Left forelimb (tissue), 1 donor: Measurements from ENCODE around the gene F12.
"Not testable (repeated sequence)": the region's sequence is repeated elsewhere in the genome, so short reads cannot be mapped to it uniquely, and the experiment has no call there.

Source experiments
- DNase-seq: peaks from one replicate; pipeline ENCODE4 v3.0.0-alpha.2; 2018; ENCODE audit warnings: low spot score

Gene F12

DNA sequence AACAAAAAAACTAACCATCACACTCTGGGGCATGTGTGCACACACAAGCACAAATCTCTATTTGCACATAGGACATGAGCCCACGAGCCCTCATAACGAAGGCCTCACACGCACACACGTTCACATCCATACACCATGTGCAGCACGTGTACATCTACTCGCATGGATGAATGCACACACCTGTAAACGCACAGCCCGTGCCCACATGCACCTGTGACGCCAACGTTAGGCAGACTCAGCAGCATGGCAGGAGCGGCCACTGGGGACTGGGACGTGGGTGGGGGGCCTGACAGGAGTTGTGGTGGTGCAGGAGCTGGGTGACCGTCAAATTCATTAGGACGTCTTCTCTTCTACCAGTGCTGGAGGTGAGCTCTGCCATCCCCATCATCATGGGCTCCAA lies 22.0 kb downstream of the F12 start:
- DNase-seq: no peak

DNA sequence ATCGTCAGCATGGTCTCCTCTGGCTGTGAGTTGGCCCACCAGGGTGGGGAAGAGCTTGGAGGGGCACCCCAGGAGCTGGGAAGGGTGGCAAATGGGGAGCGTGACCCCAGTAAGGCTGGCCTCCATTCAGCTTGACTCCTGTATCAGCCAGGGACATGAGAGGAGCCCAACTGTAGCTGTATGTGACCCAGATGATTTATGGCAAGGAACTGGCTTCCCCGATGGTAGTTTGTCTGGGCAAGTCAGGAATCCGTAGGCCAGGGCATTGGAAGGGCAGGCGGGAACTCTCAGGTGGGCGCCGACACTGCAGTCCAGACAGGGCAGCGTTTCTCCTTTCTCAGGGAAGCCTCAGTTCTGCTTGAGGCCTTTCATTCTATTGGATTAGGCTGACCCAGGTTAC lies 22.8 kb downstream of the F12 start:
- DNase-seq: no peak

DNA sequence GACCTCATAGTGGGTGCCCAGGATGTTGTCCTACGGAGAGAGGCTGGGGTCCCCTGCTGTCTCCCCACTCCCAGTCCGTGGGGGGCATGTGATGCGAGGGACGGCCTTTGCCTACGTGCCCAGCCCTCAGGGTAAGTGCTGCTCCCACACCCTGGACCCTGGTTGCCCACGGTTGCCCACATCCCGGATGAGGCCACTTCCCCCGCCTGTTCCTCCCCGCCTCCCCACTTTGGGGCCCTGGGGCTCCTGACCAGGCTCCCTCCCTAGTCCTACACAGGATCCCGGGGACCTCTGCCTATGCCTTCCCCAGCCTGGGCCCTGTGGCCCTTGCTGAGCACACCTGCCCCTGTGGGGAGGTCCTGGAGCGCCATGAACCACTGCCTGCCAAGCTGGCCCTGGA lies 23.6 kb downstream of the F12 start:
- no peak for DNase-seq

DNA sequence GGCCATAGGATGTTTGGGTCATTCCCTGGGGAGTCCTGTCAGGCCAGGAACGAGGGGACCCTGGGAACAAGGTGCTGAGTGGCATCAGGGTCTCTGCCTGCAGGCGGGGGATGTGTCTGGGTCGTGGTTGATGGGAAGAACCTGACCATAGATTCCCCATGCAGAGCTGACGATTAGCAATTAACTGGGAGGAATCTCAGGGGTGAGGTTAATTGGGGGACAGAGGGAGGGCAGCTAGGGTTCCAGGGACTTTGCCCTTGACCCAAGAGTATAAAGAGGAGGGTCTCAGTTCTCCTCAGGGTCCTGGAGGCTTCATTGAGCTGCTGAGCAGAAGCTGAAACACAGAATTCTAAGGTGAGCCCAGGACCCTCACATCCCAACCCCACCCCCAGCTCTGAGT lies 25.2 kb downstream of the F12 start, which contains the start of gene SLC34A1:
TSS of gene SLC34A1 (plus strand) at position 301 of the 400 bp plus-strand sequence. CDS start 1,308 bp downstream, outside the sequence.
- no peak for DNase-seq

DNA sequence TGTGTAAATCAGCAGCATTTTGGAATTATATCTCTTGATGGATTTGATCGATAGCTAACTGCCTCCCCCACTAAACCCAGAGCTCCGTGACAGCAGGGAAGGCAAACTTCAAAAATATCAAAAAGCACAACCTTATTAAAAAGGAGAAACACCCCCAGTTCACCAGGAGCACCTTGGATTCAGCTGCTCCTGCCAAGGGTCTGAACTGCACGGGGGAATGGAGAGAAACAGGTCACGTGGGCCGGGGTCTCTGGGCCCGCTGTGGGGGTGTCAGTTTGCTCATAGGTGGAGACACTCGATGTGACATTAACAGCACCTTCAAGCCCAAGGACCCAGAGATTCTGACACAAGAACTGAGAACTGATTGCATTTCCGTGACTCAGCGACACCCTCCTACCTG lies 26.2 kb downstream of the F12 start:
- no peak for DNase-seq

DNA sequence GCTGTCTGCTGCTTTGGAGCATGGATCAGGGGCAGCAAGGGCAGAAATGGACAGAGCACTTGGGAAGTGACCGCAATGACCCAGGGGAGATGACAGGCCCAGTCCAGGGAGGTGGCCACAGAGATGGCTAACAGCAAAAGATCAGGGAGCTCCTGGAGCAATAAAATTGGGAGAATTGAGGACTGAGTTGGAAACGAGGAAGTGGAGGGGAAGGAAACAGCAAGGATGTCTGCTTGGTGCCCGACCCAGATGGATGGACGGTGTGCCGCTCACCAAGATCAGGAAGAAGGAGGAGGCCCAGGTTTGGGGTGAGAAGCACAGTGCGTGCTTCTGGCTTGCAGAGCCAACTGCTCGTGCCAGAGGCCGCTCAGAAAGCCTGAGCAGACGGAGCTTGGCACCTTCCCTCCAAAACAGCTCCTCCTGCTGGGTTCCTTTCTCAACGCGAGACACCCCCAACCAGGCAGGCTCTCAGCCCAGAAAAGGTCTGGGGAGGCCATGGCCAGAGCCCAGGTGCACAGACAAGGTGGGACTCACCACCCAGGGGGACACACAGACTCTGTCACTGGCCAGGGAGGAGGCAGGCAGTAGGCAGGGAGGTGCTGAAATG lies 26.8 kb downstream of the F12 start:
- DNase-seq: no peak

DNA sequence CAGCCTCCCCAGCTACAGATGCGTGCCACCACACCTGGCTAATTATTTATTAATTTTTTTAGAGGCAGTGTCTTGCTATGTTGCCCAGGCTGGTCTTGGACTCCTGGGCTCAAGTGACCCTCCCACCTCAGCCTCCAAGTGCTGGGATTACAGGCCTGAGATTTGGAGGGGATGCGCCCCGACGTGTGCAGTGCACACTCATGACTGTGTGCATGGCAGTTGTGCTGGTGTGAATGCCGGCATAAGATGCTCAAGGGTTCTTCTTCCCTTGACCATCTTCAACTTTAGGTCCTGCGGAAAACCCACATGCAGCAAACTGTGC lies 28.6 kb downstream of the F12 start:
- no peak for DNase-seq

DNA sequence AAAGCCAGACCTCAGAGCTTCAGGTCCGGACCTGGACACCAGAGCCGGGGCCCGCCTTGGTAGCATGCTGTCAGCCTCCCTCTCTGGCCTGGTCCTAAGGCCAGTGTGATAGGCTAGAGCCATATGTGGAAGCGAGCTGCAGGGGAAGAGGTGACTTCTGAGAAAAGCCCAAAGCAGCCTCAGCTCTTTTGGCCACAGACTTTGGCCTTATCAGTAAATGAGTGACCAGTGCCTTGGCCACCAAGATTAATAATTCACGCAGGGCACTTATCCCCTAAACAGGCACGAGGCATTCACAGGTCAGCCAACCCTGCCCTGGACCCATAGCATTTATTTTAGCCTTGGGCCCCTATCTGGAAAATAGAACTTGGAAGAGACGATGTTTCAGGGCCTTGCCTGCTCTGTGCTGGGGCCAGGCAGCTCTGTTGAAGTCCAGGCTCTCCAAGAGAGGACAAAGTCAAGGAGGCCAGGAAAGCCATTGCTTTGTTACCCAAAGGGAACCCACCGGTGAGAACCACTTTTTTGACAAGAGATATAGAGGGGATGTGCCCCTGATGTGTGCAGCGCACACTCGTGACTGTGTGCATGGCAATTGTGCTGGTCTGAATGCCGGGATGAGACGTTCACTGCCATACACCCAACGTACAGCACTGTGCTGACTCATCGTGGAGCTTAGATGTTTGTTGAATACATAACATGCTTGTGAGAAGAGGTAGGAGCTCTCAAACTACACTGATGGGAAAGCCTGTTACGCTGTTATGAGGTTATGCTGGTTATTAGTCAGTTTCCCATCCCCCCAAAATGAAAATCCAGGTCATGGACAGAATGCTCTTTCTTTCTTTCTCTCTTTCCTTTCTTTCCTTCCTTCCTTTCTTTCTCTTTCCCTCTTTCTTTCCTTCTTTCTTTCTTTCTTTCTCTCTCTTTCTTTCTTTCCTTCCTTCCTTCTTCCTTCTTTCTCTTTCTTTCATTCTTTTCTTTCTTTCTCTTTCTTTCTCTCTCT lies 30.2 kb downstream of the F12 start:
- DNase-seq: no peak

DNA sequence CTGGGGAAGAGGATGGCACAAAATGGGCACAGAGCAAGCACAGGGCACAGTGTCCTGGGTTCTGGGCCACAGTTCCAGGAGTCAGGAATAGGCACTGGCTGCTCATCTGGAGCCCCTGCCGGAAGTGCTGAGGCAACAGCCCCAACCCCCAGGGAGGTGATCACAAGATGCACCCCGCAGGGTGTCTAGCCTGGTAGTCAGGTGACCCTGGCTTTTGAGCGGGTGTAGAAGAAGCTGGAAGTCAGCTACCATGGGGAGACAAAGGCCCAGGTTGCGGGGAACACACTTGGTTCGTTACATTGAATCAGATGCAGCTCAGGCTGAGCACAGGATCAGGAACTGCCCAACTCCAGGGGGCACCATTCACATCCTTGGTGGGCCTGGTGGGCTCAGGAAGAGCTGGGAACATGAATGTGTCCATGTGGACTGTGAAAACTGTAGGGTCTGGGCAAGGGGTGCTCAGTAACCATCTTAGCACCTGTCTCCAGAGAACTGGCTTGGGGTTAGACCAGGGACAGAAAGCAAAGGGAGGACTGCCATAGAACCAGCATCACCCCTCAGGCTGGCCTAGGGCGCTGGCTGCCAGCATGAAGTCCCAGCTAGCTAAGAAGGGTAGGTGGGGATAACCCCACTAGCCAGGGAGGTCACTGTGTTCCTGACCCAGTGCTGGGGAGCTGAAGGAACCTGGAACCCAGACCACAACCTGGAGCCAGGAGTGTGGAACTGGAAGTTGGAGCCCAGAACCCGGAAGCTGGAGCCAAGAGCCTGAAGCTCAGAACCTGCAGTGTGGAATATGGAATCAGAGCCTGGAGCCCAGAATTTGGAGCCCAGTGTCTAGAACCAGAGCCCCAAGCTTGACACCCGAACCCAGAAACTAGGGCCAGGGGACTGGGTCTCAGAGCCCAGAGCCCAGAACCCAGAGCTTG lies 31.2 kb downstream of the F12 start:
- DNase-seq: no peak

DNA sequence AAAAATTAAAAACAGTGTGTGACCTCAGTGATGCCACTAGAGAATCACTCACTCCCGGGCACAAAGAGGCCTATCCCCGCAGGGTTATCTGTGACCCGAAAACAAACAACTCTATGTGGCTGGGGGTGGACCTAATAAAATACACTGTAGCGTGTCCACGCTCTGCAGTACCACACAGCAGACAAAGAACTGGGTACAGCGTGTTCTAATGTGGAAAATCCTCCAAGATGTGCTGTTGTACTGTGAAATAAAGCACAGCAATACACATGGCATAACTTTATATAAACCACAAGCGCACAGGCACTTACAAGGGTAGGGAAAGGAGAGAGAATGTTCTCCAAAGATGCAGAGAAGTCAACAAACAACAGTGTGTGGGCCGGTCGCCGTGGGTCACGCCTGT lies 33.3 kb downstream of the F12 start:
- no peak for DNase-seq

DNA sequence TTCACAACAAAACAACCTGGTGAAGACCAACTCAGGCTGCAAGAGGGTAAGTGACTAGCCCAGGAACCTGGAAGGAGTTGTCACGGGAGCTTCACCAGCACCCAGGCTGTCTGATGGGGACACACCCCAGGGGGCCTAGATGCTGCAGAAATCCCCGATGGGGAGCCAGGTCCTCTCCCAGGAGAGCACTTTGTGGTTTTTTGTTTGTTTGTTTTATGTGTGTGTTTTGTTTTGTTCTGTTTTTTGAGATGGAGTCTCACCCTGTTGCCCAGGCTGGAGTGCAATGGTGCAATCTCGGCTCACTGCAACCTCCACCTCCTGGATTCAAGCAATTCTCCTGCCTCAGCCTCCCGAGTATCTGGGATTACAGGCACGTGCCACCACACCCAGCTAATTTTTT lies 33.8 kb downstream of the F12 start:
- not testable (repeated sequence) for DNase-seq

DNA sequence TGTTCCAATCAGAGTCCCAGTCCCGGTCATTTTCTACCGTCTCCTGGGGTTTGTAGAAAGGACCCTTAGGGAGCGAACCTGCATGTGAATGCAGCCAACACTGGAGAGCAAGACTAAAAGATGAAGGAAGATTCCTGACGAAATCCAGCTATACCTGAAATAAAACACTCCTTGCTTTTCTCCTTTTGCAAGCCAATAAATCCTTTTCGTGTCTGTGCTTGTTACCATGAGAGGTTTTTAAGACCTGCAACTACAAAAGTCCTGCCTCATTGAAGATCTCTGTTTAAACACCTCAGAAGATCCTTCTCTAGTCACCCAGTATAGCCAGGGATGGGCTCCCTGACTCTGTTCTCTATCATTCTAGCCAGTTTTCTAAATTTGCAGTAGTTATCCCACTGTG lies 35.2 kb downstream of the F12 start:
- DNase-seq: no peak

DNA sequence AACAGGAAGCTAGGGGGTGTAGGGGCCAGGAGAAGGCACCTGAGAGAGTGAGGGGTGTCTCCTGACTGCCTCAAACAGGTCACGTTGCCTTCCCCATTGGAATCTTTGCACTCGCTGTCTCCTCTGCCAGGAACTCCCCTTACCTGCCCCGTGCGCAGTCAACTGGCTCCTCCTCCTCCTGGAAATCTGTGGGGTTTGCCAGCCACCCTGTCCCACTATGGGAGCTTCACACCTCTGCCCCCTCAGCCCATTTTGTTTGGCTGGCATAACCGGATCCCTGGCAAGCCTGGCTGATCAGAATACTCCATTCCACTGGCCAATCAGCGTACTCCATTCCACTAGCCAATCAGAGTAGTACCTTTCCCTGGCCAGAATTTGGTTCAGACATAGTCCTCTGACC lies 35.6 kb downstream of the F12 start:
- no peak for DNase-seq

DNA sequence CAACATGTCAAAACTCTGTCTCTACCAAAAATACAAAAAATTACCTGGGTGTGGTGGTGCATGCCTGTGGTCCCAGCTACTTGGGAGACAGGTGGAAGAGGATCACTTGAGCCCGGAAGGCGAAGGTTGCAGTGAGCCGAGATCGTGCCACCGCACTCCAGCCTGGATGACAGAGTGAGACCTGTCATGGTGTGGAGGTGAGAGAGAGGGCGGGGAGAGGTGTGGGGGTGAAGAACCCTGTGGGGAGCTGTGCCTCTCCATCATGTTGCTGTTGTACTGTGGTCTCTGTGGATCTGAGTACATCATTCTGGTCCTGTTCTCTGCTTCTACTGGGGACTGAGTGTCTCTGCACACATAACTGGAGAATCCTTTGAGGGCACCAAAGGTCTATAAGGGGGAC lies 36.5 kb downstream of the F12 start:
- no peak for DNase-seq

DNA sequence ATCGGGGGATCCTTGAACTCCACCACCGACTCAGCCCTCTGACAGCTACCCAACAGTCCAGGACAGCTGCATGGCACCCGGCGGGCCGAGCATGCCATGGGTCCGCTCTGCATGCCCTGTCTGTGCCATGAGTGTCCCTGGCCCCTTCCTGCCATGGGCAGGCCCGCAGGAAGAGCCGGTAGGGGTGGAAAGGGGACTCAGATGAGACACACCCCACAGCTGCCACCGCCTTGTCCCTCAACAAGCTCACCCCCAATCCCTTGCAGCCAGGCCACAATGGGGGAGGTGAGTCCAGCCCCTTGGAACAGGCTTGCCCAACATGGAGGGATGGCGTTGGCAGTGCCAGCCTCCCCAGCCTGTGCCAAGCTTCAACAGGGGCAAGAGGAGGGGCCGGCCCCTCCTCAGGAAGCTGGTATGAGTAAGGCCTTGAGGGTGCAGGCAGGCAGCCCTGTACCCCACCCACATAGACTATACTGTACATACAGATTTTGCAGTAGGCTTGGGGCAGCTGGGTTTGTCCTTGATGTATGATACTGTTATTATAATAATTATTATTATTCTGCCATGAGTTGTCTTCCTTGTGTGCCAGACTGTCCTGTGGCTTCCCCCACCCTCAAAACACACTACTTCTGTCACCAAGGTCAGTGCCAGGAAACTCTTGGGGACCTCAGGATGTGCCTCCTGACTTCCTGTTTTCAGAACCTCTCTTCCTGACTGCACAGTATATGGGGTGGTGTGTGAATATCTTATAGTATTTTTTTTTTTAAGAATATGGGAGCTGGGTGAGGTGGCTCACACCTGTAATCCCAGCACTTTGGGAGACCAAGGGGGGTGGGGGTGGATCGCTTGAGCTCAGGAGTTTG lies 37.1 kb downstream of the F12 start:
- no peak for DNase-seq

DNA sequence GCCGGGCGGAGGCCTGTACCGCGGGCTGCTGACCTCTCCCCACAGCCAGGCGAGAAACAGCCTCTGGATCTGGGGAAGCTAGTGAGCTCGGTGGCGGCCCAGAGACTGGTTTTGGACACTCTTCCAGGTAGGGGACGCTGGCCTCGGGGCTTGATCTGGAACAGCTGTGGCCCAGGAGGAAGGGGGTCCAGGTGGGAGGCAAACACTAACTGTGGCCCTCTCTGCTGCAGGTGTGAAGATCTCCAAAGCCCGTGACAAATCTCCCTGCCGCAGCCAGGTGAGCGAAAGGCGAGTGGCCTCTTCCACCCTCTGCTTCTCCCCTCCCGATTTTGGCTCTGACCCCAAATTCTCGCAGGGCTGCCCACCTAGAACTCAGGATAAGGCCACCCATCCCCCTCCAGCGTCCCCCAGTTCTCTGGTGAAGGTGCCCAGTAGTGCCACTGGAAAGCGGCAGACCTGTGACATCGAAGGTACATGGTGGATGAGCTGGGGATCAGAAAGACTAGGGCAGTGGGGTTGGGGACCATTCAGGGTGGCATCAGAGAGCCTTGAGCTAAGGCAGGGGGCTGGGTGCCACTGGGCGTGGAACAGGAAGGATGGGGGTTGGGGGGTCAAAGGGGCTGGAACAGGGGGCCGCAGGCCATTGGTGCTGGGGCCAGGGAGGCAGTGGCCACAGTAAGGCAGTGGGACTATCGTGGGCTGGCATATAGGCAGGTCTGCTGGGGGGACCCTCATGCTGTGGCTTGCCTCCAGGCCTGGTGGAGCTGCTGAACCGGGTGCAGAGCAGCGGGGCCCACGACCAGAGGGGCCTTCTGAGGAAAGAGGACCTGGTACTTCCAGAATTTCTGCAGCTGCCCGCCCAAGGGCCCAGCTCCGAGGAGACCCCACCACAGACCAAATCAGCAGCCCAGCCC lies 38.0 kb downstream of the F12 start:
- no peak for DNase-seq

DNA sequence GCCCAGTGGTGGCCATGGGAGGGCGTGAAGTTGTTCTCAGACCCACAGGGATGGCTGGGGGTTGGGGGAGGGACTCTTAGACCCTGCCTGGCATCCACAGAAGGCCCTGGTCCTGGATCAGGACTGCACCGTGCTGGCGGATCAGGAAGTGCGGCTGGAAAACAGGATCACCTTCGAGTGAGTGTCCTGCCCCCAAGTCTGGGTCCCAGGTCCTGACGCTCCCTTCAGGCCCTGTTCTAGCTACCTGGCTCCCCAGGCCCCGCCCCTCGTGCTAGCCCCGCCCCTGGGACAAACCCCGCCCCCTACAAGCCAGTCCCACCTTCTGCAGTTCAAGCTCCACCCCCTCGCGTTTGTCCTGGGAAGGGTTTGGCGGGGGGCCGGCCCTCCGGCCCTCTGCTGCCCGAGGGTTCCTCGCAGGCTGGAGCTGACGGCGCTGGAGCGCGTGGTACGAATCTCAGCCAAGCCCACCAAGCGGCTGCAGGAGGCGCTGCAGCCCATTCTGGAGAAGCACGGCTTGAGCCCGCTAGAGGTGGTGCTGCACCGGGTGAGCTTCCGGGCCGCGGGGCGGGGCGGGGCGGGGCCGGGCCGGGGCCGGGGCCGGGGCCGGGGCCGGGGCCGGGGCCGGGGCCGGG lies 38.8 kb downstream of the F12 start:
- peak; percentile 87 for DNase-seq

DNA sequence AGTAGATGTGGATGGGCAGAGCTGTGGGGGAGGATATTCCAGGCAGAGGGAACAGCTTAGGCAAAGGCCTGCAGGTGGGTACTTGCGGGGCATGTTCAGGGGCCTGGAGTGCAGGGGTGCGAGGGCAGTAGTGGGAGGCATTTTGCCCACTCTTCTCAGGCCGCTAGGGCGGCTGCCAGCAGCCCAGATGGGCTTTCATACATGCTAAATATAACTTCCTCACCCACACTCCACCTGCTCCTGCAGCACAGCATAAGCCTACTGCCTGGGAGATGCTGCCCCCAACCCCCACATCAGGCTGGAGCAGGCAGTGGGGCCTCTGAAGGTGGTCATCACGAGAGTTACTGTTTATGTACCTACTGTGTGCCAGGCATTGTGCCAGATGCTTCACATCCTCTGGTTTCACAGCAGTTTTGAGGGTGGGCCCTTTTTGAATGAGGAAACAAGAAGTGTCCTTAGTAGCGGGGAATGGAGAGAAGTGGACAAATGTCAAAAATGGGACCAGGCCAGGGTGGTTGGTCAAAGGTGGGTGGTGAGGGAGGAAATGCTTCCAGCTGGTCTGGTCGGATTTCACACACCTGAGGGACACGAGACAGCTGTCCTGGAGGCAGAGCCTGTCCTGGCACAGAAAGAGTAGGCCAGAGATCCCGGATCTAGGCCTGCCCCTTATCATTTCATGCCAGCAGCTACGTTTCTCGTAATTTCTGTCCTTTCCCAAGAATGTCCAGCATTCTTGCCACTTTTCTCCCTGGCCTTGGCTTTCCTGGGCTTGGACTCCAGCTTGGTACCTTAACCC lies 39.5 kb downstream of the F12 start:
- no peak for DNase-seq
